OCI-LY1 (cell line): ENCODE data around the gene PTPMT1.

ENCODE experiments used
- H2AFZ ChIP-seq: fragments of 200-600 bp; sonication (generic), shearing (Covaris generic); 2 replicates; pipeline ENCODE4 v1.6.0; 2014; ENCODE audit warnings: antibody characterized with exemption, mild to moderate bottlenecking, low read length
- H3F3A ChIP-seq: fragments of 200-600 bp; sonication (generic), shearing (Covaris generic); 2 replicates; pipeline ENCODE4 v1.6.0; 2014; ENCODE audit warnings: mild to moderate bottlenecking, antibody characterized with exemption, low read length, moderate library complexity; ENCODE audit not compliant: insufficient read depth
- H3K27ac ChIP-seq: fragments of 200-600 bp; sonication (generic); 2 replicates; pipeline ENCODE4 v1.5.1; 2014; ENCODE audit warnings: low read length, mixed run types, mild to moderate bottlenecking, low read depth; ENCODE audit not compliant: poor library complexity, severe bottlenecking
- H3K27me3 ChIP-seq: fragments of 200-600 bp; sonication (generic); 2 replicates; pipeline ENCODE4 v1.6.0; 2014; ENCODE audit warnings: antibody characterized with exemption, mild to moderate bottlenecking, low read length, moderate library complexity; ENCODE audit not compliant: insufficient read depth
- H3K36me3 ChIP-seq: fragments of 200-600 bp; sonication (generic); 2 replicates; pipeline ENCODE4 v1.6.1; 2014; ENCODE audit warnings: mild to moderate bottlenecking, antibody characterized with exemption, low read length, moderate library complexity, mixed read lengths; ENCODE audit not compliant: insufficient read depth
- H3K4me1 ChIP-seq: fragments of 200-600 bp; sonication (generic); 2 replicates; pipeline ENCODE4 v1.5.1; 2014; ENCODE audit warnings: mild to moderate bottlenecking, low read length, moderate library complexity; ENCODE audit not compliant: insufficient read depth, severe bottlenecking
- H3K4me2 ChIP-seq: fragments of 200-600 bp; sonication (generic), shearing (Covaris generic); 2 replicates; pipeline ENCODE4 v1.6.1; 2014; ENCODE audit warnings: low read length
- H3K4me3 ChIP-seq: fragments of 200-600 bp; sonication (generic); 2 replicates; pipeline ENCODE4 v1.5.1; 2014; ENCODE audit warnings: low read length, low read depth, mild to moderate bottlenecking, mixed read lengths; ENCODE audit not compliant: poor library complexity, severe bottlenecking
- H3K79me2 ChIP-seq: fragments of 200-600 bp; shearing (Covaris generic); 2 replicates; pipeline ENCODE4 v1.6.1; 2016; ENCODE audit warnings: mixed run types, low read length, mixed read lengths; ENCODE audit not compliant: insufficient read depth
- H3K9ac ChIP-seq: fragments of 200-600 bp; sonication (generic), shearing (Covaris generic); 2 replicates; pipeline ENCODE4 v1.6.1; 2014; ENCODE audit warnings: mild to moderate bottlenecking, low read length, mixed read lengths
- H3K9me2 ChIP-seq: fragments of 200-600 bp; sonication (generic), shearing (Covaris generic); 2 replicates; pipeline ENCODE4 v1.6.1; 2014; ENCODE audit warnings: low read depth, mild to moderate bottlenecking, low read length, mixed read lengths
- H3K9me3 ChIP-seq: fragments of 200-600 bp; shearing (Covaris generic); 2 replicates; pipeline ENCODE4 v1.6.1; 2014; ENCODE audit warnings: low read length, mixed read lengths
- H4K20me1 ChIP-seq: fragments of 200-600 bp; sonication (generic), shearing (Covaris generic); 2 replicates; pipeline ENCODE4 v1.6.0; 2016; ENCODE audit warnings: mild to moderate bottlenecking, low read length; ENCODE audit not compliant: insufficient read depth
- CTCF ChIP-seq: fragments of 200-600 bp; sonication (generic), shearing (Covaris generic); IDR thresholded peaks from 2 replicates; pipeline ENCODE4 v1.5.1; 2017; ENCODE audit warnings: mild to moderate bottlenecking, antibody characterized with exemption, low read length, moderate library complexity, mixed read lengths
- EZH2 ChIP-seq: fragments of 200-600 bp; sonication (generic), shearing (Covaris generic); IDR thresholded peaks from 2 replicates; pipeline ENCODE4 v1.8.0; 2017; ENCODE audit warnings: borderline replicate concordance, mixed run types, mild to moderate bottlenecking, antibody characterized with exemption, low read length, moderate library complexity, mixed read lengths

PTPMT1 gene

GRCh38 chr11:47532597-47533213 is 32.7 kb upstream of the PTPMT1 start:
- Histone ChIP-seq H3K9ac (no peak overlapping the region; the same call in 1 of the 2 replicates), H3K27ac (no peak overlapping the region), H3K9me3 (no peaks in the 10 kb centered on the region), H4K20me1 (peaks cover 7% of the 10 kb centered on the region; the same call in 1 of the 2 replicates), H3K4me2 (no peak overlapping the region), H3K9me2 (no peaks in the 10 kb centered on the region), H3K27me3 (no peaks in the 10 kb centered on the region), H3K4me1 (peaks cover 35% of the 10 kb centered on the region), H3K36me3 (peaks cover 18% of the 10 kb centered on the region; the same call in 1 of the 2 replicates), H3F3A (no peaks in the 10 kb centered on the region), H3K4me3 (no peak overlapping the region), H3K79me2 (peaks cover 100% of the 10 kb centered on the region), H2AFZ (no peak overlapping the region)
- TF ChIP-seq EZH2 (no peak), CTCF (no peak)

GRCh38 chr11:47533690-47534151 is 31.7 kb upstream of the PTPMT1 start:
- H3K4me2 ChIP-seq: no peak overlapping the region
- H3K27me3 ChIP-seq: no peaks in the 10 kb centered on the region
- no peaks in the 10 kb centered on the region for H3F3A ChIP-seq
- H3K9me3 ChIP-seq: no peaks in the 10 kb centered on the region
- no peaks in the 10 kb centered on the region for H3K9me2 ChIP-seq
- no peak overlapping the region for H3K4me3 ChIP-seq
- peaks cover 7% of the 10 kb centered on the region; the same call in 1 of the 2 replicates for H4K20me1 ChIP-seq
- H3K36me3 ChIP-seq: peaks cover 16% of the 10 kb centered on the region; the same call in 1 of the 2 replicates
- H3K27ac ChIP-seq: no peak overlapping the region
- TF ChIP-seq EZH2 (no peak), CTCF (no peak)
- H3K9ac ChIP-seq: no peak overlapping the region
- H2AFZ ChIP-seq: no peak overlapping the region
- peaks cover 34% of the 10 kb centered on the region for H3K4me1 ChIP-seq
- peaks cover 100% of the 10 kb centered on the region for H3K79me2 ChIP-seq

DNA sequence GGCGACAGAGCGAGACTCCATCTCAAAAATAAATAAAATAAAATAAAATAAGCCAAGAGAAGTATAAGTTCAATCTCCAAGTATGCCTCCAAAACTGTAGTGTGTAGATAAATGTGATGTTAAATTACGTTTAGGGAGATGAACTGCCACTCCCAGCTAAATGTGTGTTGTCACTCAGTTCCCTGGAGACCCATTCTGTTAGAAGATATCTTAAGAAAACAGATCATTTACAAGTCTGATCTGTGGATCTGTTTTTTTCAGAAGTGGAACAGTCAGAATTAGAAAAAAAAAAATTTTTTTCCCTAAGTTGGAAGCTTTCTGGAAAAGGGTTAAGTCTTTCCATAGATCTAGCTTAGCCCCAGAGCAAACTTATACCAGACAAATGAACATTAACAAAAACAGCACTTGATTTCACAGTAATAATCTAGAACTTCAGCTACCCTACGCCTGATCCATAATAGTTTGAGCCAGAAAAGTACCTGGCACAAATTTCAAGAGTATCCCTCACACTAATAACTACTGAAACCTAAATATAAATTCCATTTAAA is 30.6 kb upstream of the PTPMT1 start:
- Histone ChIP-seq H4K20me1 (peaks cover 7% of the 10 kb centered on the region; the same call in 1 of the 2 replicates), H3K9me2 (no peaks in the 10 kb centered on the region)
- TF ChIP-seq CTCF (no peak), EZH2 (no peak)

More for the DNA sequence above, 30.6 kb upstream of the PTPMT1 start:
- no peak overlapping the region for H3K4me3 ChIP-seq
- no peak overlapping the region for H3K27ac ChIP-seq
- H3F3A ChIP-seq: no peaks in the 10 kb centered on the region
- H3K9ac ChIP-seq: no peak overlapping the region
- peaks cover 44% of the 10 kb centered on the region for H3K4me1 ChIP-seq
- H3K79me2 ChIP-seq: peaks cover 100% of the 10 kb centered on the region
- no peak overlapping the region for H2AFZ ChIP-seq
- no peaks in the 10 kb centered on the region for H3K27me3 ChIP-seq
- peaks cover 16% of the 10 kb centered on the region; the same call in 1 of the 2 replicates for H3K36me3 ChIP-seq
- no peaks in the 10 kb centered on the region for H3K9me3 ChIP-seq
- no peak overlapping the region for H3K4me2 ChIP-seq
